Loucy (cell line): Measurements from ENCODE around the gene PIK3CA.

Experiments used
- H2AFZ ChIP-seq: fragments of 200-600 bp; sonication (generic); 2 replicates; pipeline ENCODE4 v1.6.0; 2016; ENCODE audit warnings: antibody characterized with exemption, mild to moderate bottlenecking, low read length, moderate library complexity
- H3F3A ChIP-seq: fragments of 200-600 bp; 2 replicates; pipeline ENCODE4 v1.6.0; 2016; ENCODE audit warnings: antibody characterized with exemption, low read depth, mild to moderate bottlenecking
- H3K27me3 ChIP-seq: fragments of 200-600 bp; sonication (generic); 2 replicates; pipeline ENCODE4 v1.6.1; 2014; ENCODE audit warnings: low read length, mild to moderate bottlenecking; ENCODE audit not compliant: insufficient read depth, poor library complexity, severe bottlenecking
- H3K36me3 ChIP-seq: fragments of 200-600 bp; sonication (generic); 2 replicates; pipeline ENCODE4 v1.6.1; 2016; ENCODE audit warnings: low read length; ENCODE audit not compliant: insufficient read depth
- H3K4me1 ChIP-seq: fragments of 200-600 bp; sonication (generic); 2 replicates; pipeline ENCODE4 v1.5.1; 2014; ENCODE audit warnings: low read length, mild to moderate bottlenecking; ENCODE audit not compliant: insufficient read depth, poor library complexity, severe bottlenecking
- H3K4me2 ChIP-seq: fragments of 200-600 bp; sonication (generic); 2 replicates; pipeline ENCODE4 v1.6.0; 2014; ENCODE audit warnings: antibody characterized with exemption, low read length, low read depth, mild to moderate bottlenecking; ENCODE audit not compliant: poor library complexity, severe bottlenecking
- H3K4me3 ChIP-seq: fragments of 200-600 bp; sonication (generic); 2 replicates; pipeline ENCODE4 v1.5.1; 2014; ENCODE audit warnings: low read length, mild to moderate bottlenecking, mixed read lengths; ENCODE audit not compliant: poor library complexity, severe bottlenecking
- H3K79me2 ChIP-seq: fragments of 200-600 bp; sonication (generic); 2 replicates; pipeline ENCODE4 v1.6.1; 2014; ENCODE audit warnings: low read length; ENCODE audit not compliant: insufficient read depth
- H3K9ac ChIP-seq: fragments of 200-600 bp; sonication (generic); 2 replicates; pipeline ENCODE4 v1.6.0; 2014; ENCODE audit warnings: mild to moderate bottlenecking, low read depth, low read length, moderate library complexity; ENCODE audit not compliant: poor library complexity, severe bottlenecking
- H3K9me2 ChIP-seq: fragments of 200-600 bp; sonication (generic); replicated peaks from 2 replicates; pipeline ENCODE4 v1.6.1; 2016; ENCODE audit warnings: low read depth, low read length, mixed read lengths
- H3K9me3 ChIP-seq: fragments of 200-600 bp; sonication (generic); 2 replicates; pipeline ENCODE4 v1.6.1; 2014; ENCODE audit warnings: mild to moderate bottlenecking, antibody characterized with exemption, low read length, low read depth; ENCODE audit not compliant: insufficient read depth
- H4K20me1 ChIP-seq: fragments of 200-600 bp; sonication (generic); 2 replicates; pipeline ENCODE4 v1.6.0; 2014; ENCODE audit warnings: antibody characterized with exemption, low read length, mild to moderate bottlenecking; ENCODE audit not compliant: insufficient read depth, poor library complexity, severe bottlenecking
- EZH2phosphoT487 ChIP-seq: fragments of 200-600 bp; IDR thresholded peaks from 2 replicates; pipeline ENCODE4 v1.6.1; 2018; ENCODE audit warnings: antibody characterized with exemption, mild to moderate bottlenecking, moderate library complexity, borderline replicate concordance
- TF ChIP-seq, protein P1 (sequence below): fragments of 200-600 bp; sonication (generic); conservative IDR thresholded peaks from 2 replicates; pipeline ENCODE4 v1.5.1; 2014; ENCODE audit warnings: mild to moderate bottlenecking, antibody characterized with exemption, low read length

The PIK3CA gene

DNA sequence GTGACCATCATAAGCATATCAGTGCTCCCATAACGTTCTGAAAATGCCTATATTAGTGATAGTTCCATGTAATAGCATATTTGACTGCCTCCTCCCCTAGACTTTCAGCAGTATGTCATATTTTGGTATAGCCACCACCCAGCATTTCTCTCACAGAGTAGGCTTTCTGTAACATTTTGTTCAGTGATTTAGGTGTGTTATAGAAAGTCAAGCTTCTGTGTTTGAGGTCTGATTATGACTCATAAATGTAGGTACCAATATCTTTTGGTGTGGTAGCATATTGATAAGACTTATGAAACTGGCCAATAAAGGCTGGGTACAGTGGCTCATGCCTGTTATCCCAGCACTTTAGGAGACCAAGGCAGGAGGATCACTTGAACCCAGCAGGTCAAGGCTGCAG is 42.3 kb upstream of the PIK3CA start:
- Histone ChIP-seq H3K4me1 (no peaks in the 10 kb centered on the region), H3K4me3 (no peak overlapping the region), H3F3A (no peaks in the 10 kb centered on the region), H3K36me3 (no peaks in the 10 kb centered on the region), H4K20me1 (no peaks in the 10 kb centered on the region), H3K9me2 (no peaks in the 10 kb centered on the region), H3K9ac (no peak overlapping the region), H3K27me3 (no peaks in the 10 kb centered on the region), H2AFZ (no peak overlapping the region), H3K9me3 (no peaks in the 10 kb centered on the region; the same call in 1 of the 2 replicates), H3K79me2 (no peaks in the 10 kb centered on the region), H3K4me2 (no peak overlapping the region)
- TF ChIP-seq EZH2phosphoT487, result no peak
- TF ChIP-seq, protein P1, sequence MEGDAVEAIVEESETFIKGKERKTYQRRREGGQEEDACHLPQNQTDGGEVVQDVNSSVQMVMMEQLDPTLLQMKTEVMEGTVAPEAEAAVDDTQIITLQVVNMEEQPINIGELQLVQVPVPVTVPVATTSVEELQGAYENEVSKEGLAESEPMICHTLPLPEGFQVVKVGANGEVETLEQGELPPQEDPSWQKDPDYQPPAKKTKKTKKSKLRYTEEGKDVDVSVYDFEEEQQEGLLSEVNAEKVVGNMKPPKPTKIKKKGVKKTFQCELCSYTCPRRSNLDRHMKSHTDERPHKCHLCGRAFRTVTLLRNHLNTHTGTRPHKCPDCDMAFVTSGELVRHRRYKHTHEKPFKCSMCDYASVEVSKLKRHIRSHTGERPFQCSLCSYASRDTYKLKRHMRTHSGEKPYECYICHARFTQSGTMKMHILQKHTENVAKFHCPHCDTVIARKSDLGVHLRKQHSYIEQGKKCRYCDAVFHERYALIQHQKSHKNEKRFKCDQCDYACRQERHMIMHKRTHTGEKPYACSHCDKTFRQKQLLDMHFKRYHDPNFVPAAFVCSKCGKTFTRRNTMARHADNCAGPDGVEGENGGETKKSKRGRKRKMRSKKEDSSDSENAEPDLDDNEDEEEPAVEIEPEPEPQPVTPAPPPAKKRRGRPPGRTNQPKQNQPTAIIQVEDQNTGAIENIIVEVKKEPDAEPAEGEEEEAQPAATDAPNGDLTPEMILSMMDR, result no peak

DNA sequence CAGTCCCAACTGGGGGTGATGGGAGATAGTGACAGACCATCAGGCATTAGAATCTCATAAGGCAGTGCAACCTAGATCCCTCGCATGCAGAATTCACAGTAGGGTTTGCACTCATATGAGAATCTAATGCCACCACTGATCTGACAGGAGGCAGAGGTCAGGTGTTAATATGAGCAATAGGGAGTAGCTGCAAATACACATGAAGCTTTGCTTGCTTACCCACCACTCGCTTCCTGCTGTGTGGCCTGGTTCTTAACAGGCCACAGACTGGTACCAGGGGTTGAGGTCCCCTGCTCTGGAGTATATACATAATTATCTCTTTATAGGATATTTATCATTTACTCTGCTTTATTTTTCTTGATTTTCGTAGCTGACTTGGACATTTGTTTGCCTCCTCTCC is 40.5 kb upstream of the PIK3CA start:
- Histone ChIP-seq H3K9me3 (no peaks in the 10 kb centered on the region; the same call in 1 of the 2 replicates), H3F3A (no peaks in the 10 kb centered on the region), H3K4me1 (no peaks in the 10 kb centered on the region), H3K36me3 (no peaks in the 10 kb centered on the region), H3K4me3 (no peak overlapping the region), H2AFZ (no peak overlapping the region), H3K79me2 (no peaks in the 10 kb centered on the region), H3K27me3 (no peaks in the 10 kb centered on the region), H3K9ac (no peak overlapping the region), H4K20me1 (no peaks in the 10 kb centered on the region), H3K9me2 (no peaks in the 10 kb centered on the region), H3K4me2 (no peak overlapping the region)
- TF ChIP-seq, protein P1, result no peak

DNA sequence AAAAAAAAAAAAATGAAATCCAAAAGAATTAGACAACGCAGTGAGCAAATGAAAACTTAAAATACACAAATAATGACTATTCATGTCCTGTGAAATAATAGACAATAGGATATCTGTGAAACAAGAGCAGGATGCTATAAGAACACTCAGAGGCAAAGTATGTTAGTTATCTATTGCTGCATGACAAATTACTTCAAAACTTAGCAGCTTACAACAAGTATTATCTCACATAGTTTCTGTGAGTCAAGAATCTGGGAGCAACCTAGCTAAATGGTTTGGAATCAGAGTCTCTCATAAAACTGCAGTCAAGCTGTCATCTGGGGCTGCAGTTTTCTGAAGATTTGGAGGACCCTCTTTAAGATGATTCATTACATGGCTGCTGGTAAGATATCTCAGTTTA is 40.1 kb upstream of the PIK3CA start:
- H3K9ac ChIP-seq, result no peak overlapping the region
- no peak overlapping the region for H3K4me3 ChIP-seq
- no peaks in the 10 kb centered on the region for H3K27me3 ChIP-seq
- H3K79me2 ChIP-seq, result no peaks in the 10 kb centered on the region
- H3K4me2 ChIP-seq, result no peak overlapping the region
- H2AFZ ChIP-seq, result no peak overlapping the region
- TF ChIP-seq, protein P1, result no peak
- TF ChIP-seq EZH2phosphoT487, result no peak
- no peaks in the 10 kb centered on the region; the same call in 1 of the 2 replicates for H3K9me3 ChIP-seq
- H4K20me1 ChIP-seq, result no peaks in the 10 kb centered on the region
- no peaks in the 10 kb centered on the region for H3F3A ChIP-seq
- no peaks in the 10 kb centered on the region for H3K9me2 ChIP-seq
- no peaks in the 10 kb centered on the region for H3K4me1 ChIP-seq
- H3K36me3 ChIP-seq, result no peaks in the 10 kb centered on the region
